Measurements from ENCODE around the gene CDC45. TPM values are rescaled to one million over a fixed set of nuclear protein-coding genes. Genes with fewer than 3 reads are reported as not detected.

The CDC45 gene
- total RNA-seq, 1 experiment from 2014 or later, result 29.1 TPM

DNA sequence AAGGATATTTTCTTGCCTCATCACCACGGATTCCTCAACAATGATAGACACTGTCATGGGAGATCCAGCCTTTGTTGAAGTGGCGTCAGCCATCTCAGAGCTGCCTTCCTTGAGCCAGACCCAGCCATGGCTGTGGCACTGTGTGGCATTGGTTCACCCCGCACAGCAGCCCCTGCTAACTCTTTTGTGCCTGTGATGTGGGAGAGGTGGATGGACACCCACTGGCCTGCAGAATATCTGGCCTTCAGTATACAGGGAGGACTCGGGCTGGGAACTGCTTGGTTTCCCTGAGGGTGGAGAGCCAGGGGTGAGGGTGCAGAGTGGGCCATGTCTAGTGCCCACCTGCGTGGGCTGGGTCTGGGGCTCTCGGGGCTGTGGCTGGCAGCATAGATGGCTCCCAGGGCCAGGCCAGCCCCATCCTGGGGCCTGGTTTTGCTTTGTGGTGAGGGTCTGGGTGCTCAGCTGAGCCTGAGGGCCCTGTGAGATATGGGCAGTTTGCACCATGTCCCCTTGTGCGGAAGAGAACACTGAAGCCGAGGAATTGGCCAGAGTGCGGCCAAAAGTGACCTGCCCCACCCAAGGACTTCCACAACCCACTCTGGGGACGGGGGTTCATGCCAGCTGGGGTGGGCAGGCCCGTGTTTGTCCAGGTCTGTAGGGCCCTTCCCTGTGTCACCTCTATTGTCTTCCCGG, 38.3 kb downstream of the CDC45 start:
- no peak overlapping the region for H2AFZ ChIP-seq
- H3K27ac ChIP-seq, result no peak overlapping the region
- POLR2A ChIA-PET (ENCODE audit: unreplicated experiment), result no interaction called here
- no peaks in the 10 kb centered on the region for H3K9me2 ChIP-seq (ENCODE audit: insufficient read depth)
- no peak overlapping the region for H3K4me2 ChIP-seq
- H3F3A ChIP-seq (ENCODE audit: insufficient read depth, low read depth), result no peaks in the 10 kb centered on the region
- no peaks in the 10 kb centered on the region for H3K79me2 ChIP-seq (ENCODE audit: low read depth)
- no peaks in the 10 kb centered on the region for H3K9me3 ChIP-seq (ENCODE audit: insufficient read depth, low read depth)
- BruUV-seq (replicated peaks), result no TSS peak
- no peak for DNase-seq
- H4K20me1 ChIP-seq (ENCODE audit: insufficient read depth), result no peaks in the 10 kb centered on the region
- TF ChIP-seq, protein P1, sequence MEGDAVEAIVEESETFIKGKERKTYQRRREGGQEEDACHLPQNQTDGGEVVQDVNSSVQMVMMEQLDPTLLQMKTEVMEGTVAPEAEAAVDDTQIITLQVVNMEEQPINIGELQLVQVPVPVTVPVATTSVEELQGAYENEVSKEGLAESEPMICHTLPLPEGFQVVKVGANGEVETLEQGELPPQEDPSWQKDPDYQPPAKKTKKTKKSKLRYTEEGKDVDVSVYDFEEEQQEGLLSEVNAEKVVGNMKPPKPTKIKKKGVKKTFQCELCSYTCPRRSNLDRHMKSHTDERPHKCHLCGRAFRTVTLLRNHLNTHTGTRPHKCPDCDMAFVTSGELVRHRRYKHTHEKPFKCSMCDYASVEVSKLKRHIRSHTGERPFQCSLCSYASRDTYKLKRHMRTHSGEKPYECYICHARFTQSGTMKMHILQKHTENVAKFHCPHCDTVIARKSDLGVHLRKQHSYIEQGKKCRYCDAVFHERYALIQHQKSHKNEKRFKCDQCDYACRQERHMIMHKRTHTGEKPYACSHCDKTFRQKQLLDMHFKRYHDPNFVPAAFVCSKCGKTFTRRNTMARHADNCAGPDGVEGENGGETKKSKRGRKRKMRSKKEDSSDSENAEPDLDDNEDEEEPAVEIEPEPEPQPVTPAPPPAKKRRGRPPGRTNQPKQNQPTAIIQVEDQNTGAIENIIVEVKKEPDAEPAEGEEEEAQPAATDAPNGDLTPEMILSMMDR (conservative IDR thresholded peaks at IDR 0.05), result no peak
- no peak for TF ChIP-seq EZH2 (IDR thresholded peaks at IDR 0.05; ENCODE audit: low read depth)
- H3K27me3 ChIP-seq (ENCODE audit: insufficient read depth, low read depth), result no peaks in the 10 kb centered on the region
- H3K4me3 ChIP-seq, result no peak overlapping the region
- intact Hi-C loops (cut with micrococcal nuclease; ENCODE audit: unreplicated experiment), result no loop called here
- no peaks in the 10 kb centered on the region for H3K36me3 ChIP-seq (ENCODE audit: low read depth)
- H3K4me1 ChIP-seq (replicated peaks; ENCODE audit: insufficient read depth), result no peaks in the 10 kb centered on the region
- CTCF ChIA-PET, result no interaction called here

- TF ChIP-seq, protein P1 (conservative IDR thresholded peaks at IDR 0.05), result no peak
- no peak for TF ChIP-seq EZH2 (IDR thresholded peaks at IDR 0.05; ENCODE audit: low read depth)
- H2AFZ ChIP-seq, result no peak overlapping the region
- H3F3A ChIP-seq (ENCODE audit: insufficient read depth, low read depth), result no peaks in the 10 kb centered on the region
- H3K4me1 ChIP-seq (replicated peaks; ENCODE audit: insufficient read depth), result no peaks in the 10 kb centered on the region
- no peaks in the 10 kb centered on the region for H3K9me3 ChIP-seq (ENCODE audit: insufficient read depth, low read depth)
- H3K9me2 ChIP-seq (ENCODE audit: insufficient read depth), result no peaks in the 10 kb centered on the region
- H3K4me3 ChIP-seq, result no peak overlapping the region
- intact Hi-C loops (cut with micrococcal nuclease; ENCODE audit: unreplicated experiment), result no loop called here
- no peaks in the 10 kb centered on the region for H3K79me2 ChIP-seq (ENCODE audit: low read depth)
- H3K36me3 ChIP-seq (ENCODE audit: low read depth), result no peaks in the 10 kb centered on the region
- no peaks in the 10 kb centered on the region for H3K27me3 ChIP-seq (ENCODE audit: insufficient read depth, low read depth)
- no peaks in the 10 kb centered on the region for H4K20me1 ChIP-seq (ENCODE audit: insufficient read depth)
- no peak overlapping the region for H3K4me2 ChIP-seq
- BruUV-seq (replicated peaks), result no TSS peak
- CTCF ChIA-PET, result no interaction called here
- H3K27ac ChIP-seq, result no peak overlapping the region
- no peak for DNase-seq
- POLR2A ChIA-PET (ENCODE audit: unreplicated experiment), result no interaction called here
These were observed 38.9 kb downstream of the CDC45 start for GRCh38 chr22:19518635-19519034.

- POLR2A ChIA-PET (ENCODE audit: unreplicated experiment), result no interaction called here
These were observed 39.6 kb downstream of the CDC45 start for GRCh38 chr22:19519041-19519926.

More at GRCh38 chr22:19519041-19519926, 39.6 kb downstream of the CDC45 start:
- DNase-seq, result no peak
- no peaks in the 10 kb centered on the region for H4K20me1 ChIP-seq (ENCODE audit: insufficient read depth)
- H3K9me2 ChIP-seq (ENCODE audit: insufficient read depth), result no peaks in the 10 kb centered on the region
- no peak overlapping the region for H3K4me3 ChIP-seq
- no peaks in the 10 kb centered on the region for H3K36me3 ChIP-seq (ENCODE audit: low read depth)
- TF ChIP-seq, protein P1 (conservative IDR thresholded peaks at IDR 0.05), result no peak
- TF ChIP-seq EZH2 (IDR thresholded peaks at IDR 0.05; ENCODE audit: low read depth), result no peak
- H3K4me2 ChIP-seq, result no peak overlapping the region
- H3K79me2 ChIP-seq (ENCODE audit: low read depth), result no peaks in the 10 kb centered on the region
- intact Hi-C loops (cut with micrococcal nuclease; ENCODE audit: unreplicated experiment), result no loop called here
- H3F3A ChIP-seq (ENCODE audit: insufficient read depth, low read depth), result no peaks in the 10 kb centered on the region
- BruUV-seq (replicated peaks), result no TSS peak
- H3K27ac ChIP-seq, result no peak overlapping the region
- H3K4me1 ChIP-seq (replicated peaks; ENCODE audit: insufficient read depth), result no peaks in the 10 kb centered on the region
- no peaks in the 10 kb centered on the region for H3K9me3 ChIP-seq (ENCODE audit: insufficient read depth, low read depth)
- H2AFZ ChIP-seq, result no peak overlapping the region
- no peaks in the 10 kb centered on the region for H3K27me3 ChIP-seq (ENCODE audit: insufficient read depth, low read depth)
- CTCF ChIA-PET, result no interaction called here
